HepG2 (cell line): ENCODE results near the gene VAPB. TPM values are rescaled to one million over a fixed set of nuclear protein-coding genes. Genes with fewer than 3 reads are reported as not detected.

Source experiments
- FOXK1 ChIP-seq: sonication (generic); formaldehyde crosslinking; IDR thresholded peaks from 2 replicates; pipeline ENCODE4 v1.4.0; 2020; ENCODE audit warnings: low read depth, missing genetic modification reagents, borderline replicate concordance
- HOXA3 ChIP-seq: sonication (generic); formaldehyde crosslinking; IDR thresholded peaks from 2 replicates; pipeline ENCODE4 v1.5.0; 2020; ENCODE audit warnings: missing genetic modification reagents
- MXD4 ChIP-seq: IDR thresholded peaks from 2 replicates; pipeline ENCODE4 v1.6.1; 2016; ENCODE audit warnings: mild to moderate bottlenecking, missing biosample characterization, missing genetic modification reagents
- NFE2 ChIP-seq: sonication (generic); formaldehyde crosslinking; IDR thresholded peaks from 2 replicates; pipeline ENCODE4 v1.4.0; 2020; ENCODE audit warnings: missing genetic modification reagents
- POGZ ChIP-seq: sonication (generic); formaldehyde crosslinking; IDR thresholded peaks from 2 replicates; pipeline ENCODE4 v1.4.0; 2020; ENCODE audit warnings: mild to moderate bottlenecking, missing genetic modification reagents
- PRPF4 ChIP-seq: fragments of 200-400 bp; formaldehyde crosslinking; IDR thresholded peaks from 2 replicates; pipeline ENCODE4 v1.6.1; 2016; ENCODE audit warnings: low read length, low read depth; ENCODE audit not compliant: poor library complexity, severe bottlenecking
- RFX3 ChIP-seq: IDR thresholded peaks from 2 replicates; pipeline ENCODE4 v1.6.1; 2016; ENCODE audit warnings: missing biosample characterization, missing genetic modification reagents
- SP4 ChIP-seq: sonication (generic); formaldehyde crosslinking; IDR thresholded peaks from 2 replicates; pipeline ENCODE4 v1.8.1; 2023; ENCODE audit warnings: mild to moderate bottlenecking, missing genetic modification reagents
- TBX2 ChIP-seq: sonication (generic); formaldehyde crosslinking; IDR thresholded peaks from 2 replicates; pipeline ENCODE4 v1.5.0; 2020; ENCODE audit warnings: missing genetic modification reagents, mild to moderate bottlenecking, borderline replicate concordance
- TEAD3 ChIP-seq: optimal IDR thresholded peaks from 2 replicates; pipeline ENCODE3; 2016; ENCODE audit warnings: borderline replicate concordance
- THAP11 ChIP-seq: IDR thresholded peaks from 2 replicates; pipeline ENCODE4 v1.6.1; 2016; ENCODE audit warnings: missing biosample characterization, missing genetic modification reagents
- ZFP37 ChIP-seq: sonication (generic); formaldehyde crosslinking; IDR thresholded peaks from 2 replicates; pipeline ENCODE4 v1.4.0; 2020; ENCODE audit warnings: missing genetic modification reagents, borderline replicate concordance
- ZNF121 ChIP-seq: sonication (generic); formaldehyde crosslinking; IDR thresholded peaks from 2 replicates; pipeline ENCODE4 v1.5.0; 2020; ENCODE audit warnings: mild to moderate bottlenecking, missing genetic modification reagents
- ZNF543 ChIP-seq: sonication (generic); formaldehyde crosslinking; IDR thresholded peaks from 2 replicates; pipeline ENCODE4 v1.4.0; 2020; ENCODE audit warnings: mild to moderate bottlenecking, missing genetic modification reagents
- ZNF605 ChIP-seq: sonication (generic); formaldehyde crosslinking; IDR thresholded peaks from 2 replicates; pipeline ENCODE4 v1.8.0; 2022; ENCODE audit warnings: mild to moderate bottlenecking, missing genetic modification reagents
- polyA plus RNA-seq, 8 experiments: library from polyadenylated mRNA; depleted of rRNA in 3 of 8; stranded (reverse) in 7 of 8; unstranded in 1 of 8; fragments of >200 nt; fragmentation: Illumina TruSeq in 4 of 8; extraction: Trizol in 4 of 8; gene quantifications; 2 replicates each; pipeline versions ENCODE4 v1.2.1 to v1.2.3, GENCODE V29; 2011 to 2016; ENCODE audit warnings: low read depth in 4 of 8, missing spikeins in 1 of 8, mixed read lengths in 1 of 8; ENCODE audit not compliant: insufficient read depth in 1 of 8
- total RNA-seq, 5 experiments: library from RNA; depleted of rRNA; stranded (reverse); fragments of >200 nt; fragmentation: Illumina TruSeq; extraction: Trizol; gene quantifications; 2 replicates each; pipeline ENCODE4 v1.2.3, GENCODE V29; 2016; ENCODE audit warnings: low read depth in 1 of 5
- TF ChIP-seq, protein P1 (sequence below): sonication (generic); formaldehyde crosslinking; IDR thresholded peaks from 2 replicates; pipeline ENCODE4 v1.4.0; 2020; ENCODE audit warnings: missing genetic modification reagents
- TF ChIP-seq, protein P2 (sequence below), 2 experiments: sonication (generic) in 1 of 2; formaldehyde crosslinking in 1 of 2; IDR thresholded peaks; 2 replicates each; pipeline versions ENCODE4 v1.4.0 to v1.6.1; 2016 to 2020; ENCODE audit warnings: borderline replicate concordance in 1 of 2, low read depth in 1 of 2, mild to moderate bottlenecking in 1 of 2, missing genetic modification reagents in 1 of 2
- TF ChIP-seq, protein P3 (sequence below): sonication (generic); formaldehyde crosslinking; IDR thresholded peaks from 2 replicates; pipeline ENCODE4 v1.5.1; 2020; ENCODE audit warnings: mild to moderate bottlenecking, missing genetic modification reagents, moderate library complexity
- TF ChIP-seq, protein P4 (sequence below): sonication (generic); formaldehyde crosslinking; IDR thresholded peaks from 2 replicates; pipeline ENCODE4 v1.5.0; 2020; ENCODE audit warnings: missing genetic modification reagents, mild to moderate bottlenecking, borderline replicate concordance

VAPB gene
- total and polyA plus RNA-seq, 2 of the 13 experiments (the other 11 are each of a cell fraction or from before 2014, with no cell fraction given) = 18.6 to 48.5 TPM

- TF ChIP-seq FOXK1 (CRISPR knock-in tag) (peak; percentile 87; the same call in 1 of the 2 replicates), ZNF605 (CRISPR knock-in tag) (0 out of 2 replicates have a peak, but pooled peaks have one; percentile 39), RFX3 (CRISPR knock-in tag) (no peak), TBX2 (peak; percentile 71), ZNF121 (peak; percentile 31; the same call in 1 of the 2 replicates), SP4 (peak; percentile 93), THAP11 (CRISPR knock-in tag) (peak; percentile 93), HOXA3 (CRISPR knock-in tag) (peak; percentile 97), MXD4 (peak; percentile 76; the same call in 1 of the 2 replicates), ZNF543 (CRISPR knock-in tag) (0 out of 2 replicates have a peak, but pooled peaks have one; percentile 68), NFE2 (no peak), TEAD3 (peak; percentile 72), POGZ (peak; percentile 90), ZFP37 (no peak), PRPF4 (no peak)
- TF ChIP-seq, protein P1, sequence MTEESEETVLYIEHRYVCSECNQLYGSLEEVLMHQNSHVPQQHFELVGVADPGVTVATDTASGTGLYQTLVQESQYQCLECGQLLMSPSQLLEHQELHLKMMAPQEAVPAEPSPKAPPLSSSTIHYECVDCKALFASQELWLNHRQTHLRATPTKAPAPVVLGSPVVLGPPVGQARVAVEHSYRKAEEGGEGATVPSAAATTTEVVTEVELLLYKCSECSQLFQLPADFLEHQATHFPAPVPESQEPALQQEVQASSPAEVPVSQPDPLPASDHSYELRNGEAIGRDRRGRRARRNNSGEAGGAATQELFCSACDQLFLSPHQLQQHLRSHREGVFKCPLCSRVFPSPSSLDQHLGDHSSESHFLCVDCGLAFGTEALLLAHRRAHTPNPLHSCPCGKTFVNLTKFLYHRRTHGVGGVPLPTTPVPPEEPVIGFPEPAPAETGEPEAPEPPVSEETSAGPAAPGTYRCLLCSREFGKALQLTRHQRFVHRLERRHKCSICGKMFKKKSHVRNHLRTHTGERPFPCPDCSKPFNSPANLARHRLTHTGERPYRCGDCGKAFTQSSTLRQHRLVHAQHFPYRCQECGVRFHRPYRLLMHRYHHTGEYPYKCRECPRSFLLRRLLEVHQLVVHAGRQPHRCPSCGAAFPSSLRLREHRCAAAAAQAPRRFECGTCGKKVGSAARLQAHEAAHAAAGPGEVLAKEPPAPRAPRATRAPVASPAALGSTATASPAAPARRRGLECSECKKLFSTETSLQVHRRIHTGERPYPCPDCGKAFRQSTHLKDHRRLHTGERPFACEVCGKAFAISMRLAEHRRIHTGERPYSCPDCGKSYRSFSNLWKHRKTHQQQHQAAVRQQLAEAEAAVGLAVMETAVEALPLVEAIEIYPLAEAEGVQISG (CRISPR knock-in tag) = peak; percentile 87
- TF ChIP-seq, protein P2, sequence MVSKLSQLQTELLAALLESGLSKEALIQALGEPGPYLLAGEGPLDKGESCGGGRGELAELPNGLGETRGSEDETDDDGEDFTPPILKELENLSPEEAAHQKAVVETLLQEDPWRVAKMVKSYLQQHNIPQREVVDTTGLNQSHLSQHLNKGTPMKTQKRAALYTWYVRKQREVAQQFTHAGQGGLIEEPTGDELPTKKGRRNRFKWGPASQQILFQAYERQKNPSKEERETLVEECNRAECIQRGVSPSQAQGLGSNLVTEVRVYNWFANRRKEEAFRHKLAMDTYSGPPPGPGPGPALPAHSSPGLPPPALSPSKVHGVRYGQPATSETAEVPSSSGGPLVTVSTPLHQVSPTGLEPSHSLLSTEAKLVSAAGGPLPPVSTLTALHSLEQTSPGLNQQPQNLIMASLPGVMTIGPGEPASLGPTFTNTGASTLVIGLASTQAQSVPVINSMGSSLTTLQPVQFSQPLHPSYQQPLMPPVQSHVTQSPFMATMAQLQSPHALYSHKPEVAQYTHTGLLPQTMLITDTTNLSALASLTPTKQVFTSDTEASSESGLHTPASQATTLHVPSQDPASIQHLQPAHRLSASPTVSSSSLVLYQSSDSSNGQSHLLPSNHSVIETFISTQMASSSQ (IDR thresholded peaks at IDR 0.05; ENCODE audit: low read depth) = no peak
- TF ChIP-seq, protein P2 (CRISPR knock-in tag; IDR thresholded peaks at IDR 0.05; ENCODE audit: borderline replicate concordance) = peak; percentile 67
- TF ChIP-seq, protein P3, sequence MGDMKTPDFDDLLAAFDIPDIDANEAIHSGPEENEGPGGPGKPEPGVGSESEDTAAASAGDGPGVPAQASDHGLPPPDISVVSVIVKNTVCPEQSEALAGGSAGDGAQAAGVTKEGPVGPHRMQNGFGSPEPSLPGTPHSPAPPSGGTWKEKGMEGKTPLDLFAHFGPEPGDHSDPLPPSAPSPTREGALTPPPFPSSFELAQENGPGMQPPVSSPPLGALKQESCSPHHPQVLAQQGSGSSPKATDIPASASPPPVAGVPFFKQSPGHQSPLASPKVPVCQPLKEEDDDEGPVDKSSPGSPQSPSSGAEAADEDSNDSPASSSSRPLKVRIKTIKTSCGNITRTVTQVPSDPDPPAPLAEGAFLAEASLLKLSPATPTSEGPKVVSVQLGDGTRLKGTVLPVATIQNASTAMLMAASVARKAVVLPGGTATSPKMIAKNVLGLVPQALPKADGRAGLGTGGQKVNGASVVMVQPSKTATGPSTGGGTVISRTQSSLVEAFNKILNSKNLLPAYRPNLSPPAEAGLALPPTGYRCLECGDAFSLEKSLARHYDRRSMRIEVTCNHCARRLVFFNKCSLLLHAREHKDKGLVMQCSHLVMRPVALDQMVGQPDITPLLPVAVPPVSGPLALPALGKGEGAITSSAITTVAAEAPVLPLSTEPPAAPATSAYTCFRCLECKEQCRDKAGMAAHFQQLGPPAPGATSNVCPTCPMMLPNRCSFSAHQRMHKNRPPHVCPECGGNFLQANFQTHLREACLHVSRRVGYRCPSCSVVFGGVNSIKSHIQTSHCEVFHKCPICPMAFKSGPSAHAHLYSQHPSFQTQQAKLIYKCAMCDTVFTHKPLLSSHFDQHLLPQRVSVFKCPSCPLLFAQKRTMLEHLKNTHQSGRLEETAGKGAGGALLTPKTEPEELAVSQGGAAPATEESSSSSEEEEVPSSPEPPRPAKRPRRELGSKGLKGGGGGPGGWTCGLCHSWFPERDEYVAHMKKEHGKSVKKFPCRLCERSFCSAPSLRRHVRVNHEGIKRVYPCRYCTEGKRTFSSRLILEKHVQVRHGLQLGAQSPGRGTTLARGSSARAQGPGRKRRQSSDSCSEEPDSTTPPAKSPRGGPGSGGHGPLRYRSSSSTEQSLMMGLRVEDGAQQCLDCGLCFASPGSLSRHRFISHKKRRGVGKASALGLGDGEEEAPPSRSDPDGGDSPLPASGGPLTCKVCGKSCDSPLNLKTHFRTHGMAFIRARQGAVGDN (CRISPR knock-in tag) = peak; percentile 96
- TF ChIP-seq, protein P4, sequence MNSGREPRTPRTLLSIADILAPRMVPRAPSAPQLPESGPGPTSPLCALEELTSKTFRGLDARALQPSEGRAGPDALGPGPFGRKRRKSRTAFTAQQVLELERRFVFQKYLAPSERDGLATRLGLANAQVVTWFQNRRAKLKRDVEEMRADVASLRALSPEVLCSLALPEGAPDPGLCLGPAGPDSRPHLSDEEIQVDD (CRISPR knock-in tag) = no peak
These were observed at the start of gene VAPB (continued) for GRCh38 chr20:58388882-58389323.
